Natural killer cell treated with Interleukin-12 subunit alpha and Interleukin-12 subunit beta and Interleukin-15 and Interleukin-18, amount 100 ng/mL, for 72 hours (primary cell): Measurements from ENCODE around the gene ITPRID1. TPM values are rescaled to one million over a fixed set of nuclear protein-coding genes. Genes with fewer than 3 reads are reported as not detected.
"Not testable (repeated sequence)": the region's sequence is repeated elsewhere in the genome, so short reads cannot be mapped to it uniquely, and the experiment has no call there.

Experiments
- ATAC-seq, 2 donors: fragments of 150-1000 bp; cut with Tn5 transposase in 1 of 2; sonication (Bioruptor Pico), chemical (Tn5 transposase) in 1 of 2; 2 replicates each; pipeline ENCODE4 v1.10.0; 2021
- DNase-seq: peaks from one replicate; pipeline ENCODE4 v3.0.0; 2022; ENCODE audit warnings: low spot score
- H3K27ac Mint-ChIP-seq, 2 donors: 1 replicate in 1 of 2; 2 replicates in 1 of 2; pipeline ENCODE4 v1.8.0; 2022; ENCODE audit warnings: mixed read lengths in 2 of 2, mild to moderate bottlenecking in 1 of 2, moderate library complexity in 1 of 2
- H3K27me3 Mint-ChIP-seq, 2 donors: 1 replicate in 1 of 2; 2 replicates in 1 of 2; pipeline ENCODE4 v1.8.0; 2022; ENCODE audit warnings: mixed read lengths in 2 of 2
- H3K36me3 Mint-ChIP-seq: one replicate; pipeline ENCODE4 v1.8.0; 2022; ENCODE audit warnings: mixed read lengths
- H3K4me1 Mint-ChIP-seq, 2 donors: 1 replicate in 1 of 2; 2 replicates in 1 of 2; pipeline ENCODE4 v1.8.0; 2022; ENCODE audit warnings: low read depth in 2 of 2, mixed read lengths in 2 of 2, mild to moderate bottlenecking in 1 of 2
- H3K4me3 Mint-ChIP-seq: one replicate; pipeline ENCODE4 v1.8.0; 2022; ENCODE audit warnings: mixed read lengths
- H3K9me3 Mint-ChIP-seq: 2 replicates; pipeline ENCODE4 v1.8.0; 2022; ENCODE audit warnings: mixed read lengths
- total RNA-seq, 2 donors: library from RNA; stranded (reverse); gene quantifications; one replicate each; pipeline ENCODE4 v1.2.3, GENCODE V29; 2022

ITPRID1 gene
- total RNA-seq, 2 donors from 2014 or later = not detected

- H3K27me3 Mint-ChIP-seq, H3K4me3 Mint-ChIP-seq, ATAC-seq, H3K36me3 Mint-ChIP-seq, DNase-seq, H3K27ac Mint-ChIP-seq, H3K9me3 Mint-ChIP-seq, H3K4me1 Mint-ChIP-seq: not testable (repeated sequence)
Measured at GRCh38 chr7:31540651-31541185, 26.8 kb downstream of the ITPRID1 start.

GRCh38 chr7:31545549-31545948 lies 31.7 kb downstream of the ITPRID1 start:
- Mint-ChIP-seq H3K4me3 (no peak overlapping the region), H3K4me1 (no peaks in the 10 kb centered on the region), H3K27ac (no peak overlapping the region), H3K27me3 (no peaks in the 10 kb centered on the region), H3K36me3 (no peaks in the 10 kb centered on the region), H3K9me3 (no peaks in the 10 kb centered on the region)
- DNase-seq (no peak), ATAC-seq (no peak)

- Mint-ChIP-seq H3K27me3 (no peaks in the 10 kb centered on the region), H3K27ac (no peak overlapping the region), H3K36me3 (no peaks in the 10 kb centered on the region), H3K9me3 (no peaks in the 10 kb centered on the region), H3K4me1 (no peaks in the 10 kb centered on the region), H3K4me3 (no peak overlapping the region)
- ATAC-seq (no peak), DNase-seq (no peak)
Measured at GRCh38 chr7:31549611-31550010, 35.7 kb downstream of the ITPRID1 start.

GRCh38 chr7:31550432-31550831 lies 36.5 kb downstream of the ITPRID1 start:
- Mint-ChIP-seq H3K27me3 (no peaks in the 10 kb centered on the region), H3K9me3 (no peaks in the 10 kb centered on the region), H3K36me3 (no peaks in the 10 kb centered on the region), H3K4me3 (no peak overlapping the region), H3K4me1 (no peaks in the 10 kb centered on the region), H3K27ac (no peak overlapping the region)
- no peak for DNase-seq
- ATAC-seq = no peak

GRCh38 chr7:31553661-31554081 lies 39.8 kb downstream of the ITPRID1 start:
- Mint-ChIP-seq H3K36me3 (no peaks in the 10 kb centered on the region), H3K27ac (no peak overlapping the region), H3K27me3 (no peaks in the 10 kb centered on the region), H3K4me1 (no peaks in the 10 kb centered on the region), H3K9me3 (peaks cover 6% of the 10 kb centered on the region), H3K4me3 (no peak overlapping the region)
- DNase-seq (no peak), ATAC-seq (no peak)

GRCh38 chr7:31562002-31562401 lies 48.1 kb downstream of the ITPRID1 start:
- ATAC-seq (no peak), DNase-seq (no peak)
- no peak overlapping the region for H3K4me3 Mint-ChIP-seq
- H3K36me3 Mint-ChIP-seq = no peaks in the 10 kb centered on the region
- no peak overlapping the region for H3K27ac Mint-ChIP-seq
- H3K9me3 Mint-ChIP-seq = peaks cover 18% of the 10 kb centered on the region
- H3K27me3 Mint-ChIP-seq = no peaks in the 10 kb centered on the region
- no peaks in the 10 kb centered on the region for H3K4me1 Mint-ChIP-seq

- no peak overlapping the region for H3K4me3 Mint-ChIP-seq
- DNase-seq (no peak), ATAC-seq (no peak)
- H3K4me1 Mint-ChIP-seq = no peaks in the 10 kb centered on the region
- no peaks in the 10 kb centered on the region for H3K27me3 Mint-ChIP-seq
- H3K9me3 Mint-ChIP-seq = peaks cover 17% of the 10 kb centered on the region
- H3K36me3 Mint-ChIP-seq = no peaks in the 10 kb centered on the region
- no peak overlapping the region for H3K27ac Mint-ChIP-seq
Measured at GRCh38 chr7:31563522-31563921, 49.6 kb downstream of the ITPRID1 start.

- Mint-ChIP-seq H3K4me3 (no peak overlapping the region), H3K27me3 (no peaks in the 10 kb centered on the region), H3K4me1 (no peaks in the 10 kb centered on the region), H3K36me3 (no peaks in the 10 kb centered on the region), H3K9me3 (peaks cover 17% of the 10 kb centered on the region), H3K27ac (no peak overlapping the region)
- no peak for ATAC-seq
- DNase-seq = no peak
Measured at GRCh38 chr7:31563951-31564350, 50.1 kb downstream of the ITPRID1 start.

GRCh38 chr7:31564661-31565060 lies 50.8 kb downstream of the ITPRID1 start:
- Mint-ChIP-seq H3K4me3 (no peak overlapping the region), H3K27ac (no peak overlapping the region), H3K27me3 (no peaks in the 10 kb centered on the region), H3K9me3 (peaks cover 17% of the 10 kb centered on the region), H3K4me1 (no peaks in the 10 kb centered on the region), H3K36me3 (no peaks in the 10 kb centered on the region)
- ATAC-seq = no peak
- DNase-seq = no peak

- Mint-ChIP-seq H3K36me3 (no peaks in the 10 kb centered on the region), H3K27me3 (no peaks in the 10 kb centered on the region), H3K27ac (no peak overlapping the region), H3K9me3 (no peaks in the 10 kb centered on the region), H3K4me3 (no peak overlapping the region), H3K4me1 (no peaks in the 10 kb centered on the region)
- DNase-seq = no peak
- ATAC-seq = no peak
Measured at GRCh38 chr7:31569528-31569927, 55.6 kb downstream of the ITPRID1 start.

GRCh38 chr7:31583526-31583925 lies 69.6 kb downstream of the ITPRID1 start:
- no peaks in the 10 kb centered on the region for H3K4me1 Mint-ChIP-seq
- ATAC-seq (no peak), DNase-seq (no peak)
- no peak overlapping the region for H3K27ac Mint-ChIP-seq
- no peaks in the 10 kb centered on the region for H3K9me3 Mint-ChIP-seq
- H3K27me3 Mint-ChIP-seq = no peaks in the 10 kb centered on the region
- no peaks in the 10 kb centered on the region for H3K36me3 Mint-ChIP-seq
- H3K4me3 Mint-ChIP-seq = no peak overlapping the region

GRCh38 chr7:31583942-31584341 lies 70.1 kb downstream of the ITPRID1 start:
- no peak overlapping the region for H3K27ac Mint-ChIP-seq
- DNase-seq (no peak), ATAC-seq (no peak)
- no peaks in the 10 kb centered on the region for H3K9me3 Mint-ChIP-seq
- no peaks in the 10 kb centered on the region for H3K27me3 Mint-ChIP-seq
- no peaks in the 10 kb centered on the region for H3K36me3 Mint-ChIP-seq
- no peak overlapping the region for H3K4me3 Mint-ChIP-seq
- no peaks in the 10 kb centered on the region for H3K4me1 Mint-ChIP-seq

- no peak overlapping the region for H3K4me3 Mint-ChIP-seq
- H3K4me1 Mint-ChIP-seq = no peaks in the 10 kb centered on the region
- no peak overlapping the region for H3K27ac Mint-ChIP-seq
- no peaks in the 10 kb centered on the region for H3K27me3 Mint-ChIP-seq
- ATAC-seq (no peak), DNase-seq (no peak)
- no peaks in the 10 kb centered on the region for H3K36me3 Mint-ChIP-seq
- peaks cover 3% of the 10 kb centered on the region for H3K9me3 Mint-ChIP-seq
Measured at GRCh38 chr7:31595390-31595789, 81.5 kb downstream of the ITPRID1 start.

GRCh38 chr7:31602041-31602625 lies 88.2 kb downstream of the ITPRID1 start:
- ATAC-seq (no peak), DNase-seq (no peak)
- no peaks in the 10 kb centered on the region for H3K4me1 Mint-ChIP-seq
- H3K36me3 Mint-ChIP-seq = no peaks in the 10 kb centered on the region
- peaks cover 3% of the 10 kb centered on the region for H3K9me3 Mint-ChIP-seq
- H3K27me3 Mint-ChIP-seq = no peaks in the 10 kb centered on the region
- no peak overlapping the region for H3K4me3 Mint-ChIP-seq
- H3K27ac Mint-ChIP-seq = no peak overlapping the region

- H3K27ac Mint-ChIP-seq = no peak overlapping the region
- ATAC-seq (no peak), DNase-seq (no peak)
- no peaks in the 10 kb centered on the region for H3K27me3 Mint-ChIP-seq
- H3K4me3 Mint-ChIP-seq = no peak overlapping the region
- peaks cover 1% of the 10 kb centered on the region for H3K9me3 Mint-ChIP-seq
- H3K36me3 Mint-ChIP-seq = no peaks in the 10 kb centered on the region
- no peaks in the 10 kb centered on the region for H3K4me1 Mint-ChIP-seq
Measured at GRCh38 chr7:31603046-31603445, 89.2 kb downstream of the ITPRID1 start.
